Ramos (cell line): Measurements from ENCODE around the gene FBXO24.

Source experiments
- in situ Hi-C: fragments of 300-500 bp; cut with MboI; formaldehyde crosslinking; loops from one replicate; pipeline ENCODE4 v1.14.3; 2022; ENCODE audit warnings: low sequenced_read_pairs; ENCODE audit not compliant: unreplicated experiment

The FBXO24 gene

DNA sequence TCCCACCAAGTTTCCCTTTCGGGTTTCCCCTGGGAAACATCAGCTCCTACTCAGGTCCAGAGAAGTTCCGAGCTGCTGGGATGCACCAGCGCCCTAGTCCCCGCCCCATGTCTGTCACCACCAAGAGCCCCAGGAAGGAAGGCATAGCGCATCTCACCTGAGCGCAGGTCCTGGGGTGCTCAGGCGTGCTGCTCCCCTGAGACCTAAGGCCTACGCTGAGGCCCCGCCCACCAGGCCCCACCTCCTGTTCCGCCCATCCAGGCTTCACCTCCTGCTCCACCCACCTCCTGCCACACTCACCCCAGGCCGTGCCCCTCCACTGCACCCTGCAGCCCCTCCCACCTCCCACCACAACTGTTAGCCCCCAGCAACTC, 56.4 kb downstream of the FBXO24 start:
- in situ Hi-C loops, result no loop called here

DNA sequence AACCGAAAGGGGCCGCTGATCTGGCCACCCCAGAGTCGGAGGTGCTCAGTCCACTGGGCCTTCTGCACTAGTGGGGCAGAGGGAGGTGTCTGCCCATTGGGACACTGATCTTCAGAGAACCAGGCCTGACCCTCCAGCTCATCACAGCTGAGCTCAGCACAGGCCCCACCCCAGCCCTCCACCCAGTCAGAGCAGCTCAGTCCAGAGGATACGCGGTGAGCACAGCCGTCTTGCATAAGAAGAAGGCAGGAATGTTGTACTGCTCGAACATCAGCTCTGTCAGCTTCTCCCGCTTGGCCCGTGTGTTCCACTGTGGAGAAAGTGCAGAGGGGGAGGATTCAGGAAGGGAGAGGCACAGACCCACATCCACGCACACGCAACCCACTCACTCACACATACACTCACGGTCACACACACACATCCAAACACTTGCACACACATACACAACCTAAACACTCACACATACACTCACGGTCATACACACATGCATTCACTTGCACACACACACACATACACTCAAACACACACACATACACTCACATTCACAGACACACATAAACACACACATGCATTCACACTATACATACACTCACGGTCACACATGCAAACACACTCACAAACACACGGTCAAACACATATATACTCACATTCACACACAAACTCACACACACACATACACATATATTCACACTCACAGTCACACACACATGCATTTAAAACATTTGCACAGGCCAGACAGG, 63.9 kb downstream of the FBXO24 start:
- in situ Hi-C loops, result no loop called here
